GM18867 (cell line): ENCODE data around the gene TOB1.

Source experiments
- ATAC-seq: cut with Tn5 transposase; IDR thresholded peaks from one replicate; pipeline ENCODE4 v1.9.1; 2021; ENCODE audit warnings: mild to moderate bottlenecking, moderate library complexity; ENCODE audit not compliant: unreplicated experiment

The TOB1 gene

DNA sequence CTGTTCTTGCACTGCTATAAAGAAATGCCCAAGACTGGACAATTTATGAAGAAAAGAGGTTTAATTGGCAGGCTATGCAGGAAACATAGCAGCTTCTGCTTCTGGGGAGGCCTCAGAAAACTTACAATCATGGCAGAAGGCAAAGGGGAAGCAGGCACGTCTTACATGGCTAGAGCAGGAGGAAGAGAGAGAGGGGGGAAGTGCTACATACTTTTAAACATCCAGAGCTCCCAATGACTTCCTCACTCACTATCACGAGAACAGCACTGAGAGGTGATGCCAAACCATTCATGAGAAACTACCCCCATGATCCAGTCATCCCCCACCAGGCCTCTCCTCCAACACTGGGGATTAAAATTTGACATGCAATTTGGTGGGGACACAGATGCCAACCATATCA, 17.4 kb downstream of the TOB1 start:
- ATAC-seq = no peak

DNA sequence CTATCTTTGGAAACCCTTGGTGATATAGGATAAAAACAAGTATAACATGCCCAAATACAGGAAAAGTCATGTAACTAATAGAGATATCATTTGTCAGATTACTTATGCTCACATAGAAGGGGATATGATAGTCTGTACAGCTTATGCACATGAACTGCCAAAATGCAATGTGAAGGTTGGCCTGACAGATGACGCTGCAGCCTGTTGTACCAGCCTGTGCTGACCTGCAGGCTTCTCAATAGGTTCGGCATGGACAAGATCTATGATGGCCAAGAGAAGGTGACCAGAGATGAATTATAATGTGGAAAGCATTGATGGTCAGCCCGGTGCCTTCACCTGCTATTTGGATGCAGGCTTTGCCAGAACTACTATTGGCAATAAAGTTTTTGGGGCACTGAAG, 18.1 kb downstream of the TOB1 start:
- no peak for ATAC-seq

DNA sequence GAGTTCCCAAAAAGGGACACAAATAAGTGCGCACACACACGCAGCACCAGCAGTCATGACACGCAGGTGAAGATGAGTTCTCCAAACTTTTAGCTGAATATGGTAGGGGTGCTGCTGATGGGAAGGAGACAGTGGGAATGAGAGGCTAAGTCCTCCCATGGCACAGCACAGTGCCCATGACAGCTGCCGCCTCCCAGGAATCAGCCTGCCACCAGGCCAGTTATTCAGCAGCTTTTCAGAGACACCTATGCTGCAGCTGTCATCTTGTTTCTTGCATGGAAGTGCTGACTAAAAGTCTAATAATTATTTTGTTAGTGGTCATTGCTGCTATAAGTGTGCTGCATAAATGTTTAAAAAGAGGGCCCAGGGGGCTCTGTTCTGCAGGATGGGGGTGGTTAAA, 18.6 kb downstream of the TOB1 start:
- no peak for ATAC-seq

DNA sequence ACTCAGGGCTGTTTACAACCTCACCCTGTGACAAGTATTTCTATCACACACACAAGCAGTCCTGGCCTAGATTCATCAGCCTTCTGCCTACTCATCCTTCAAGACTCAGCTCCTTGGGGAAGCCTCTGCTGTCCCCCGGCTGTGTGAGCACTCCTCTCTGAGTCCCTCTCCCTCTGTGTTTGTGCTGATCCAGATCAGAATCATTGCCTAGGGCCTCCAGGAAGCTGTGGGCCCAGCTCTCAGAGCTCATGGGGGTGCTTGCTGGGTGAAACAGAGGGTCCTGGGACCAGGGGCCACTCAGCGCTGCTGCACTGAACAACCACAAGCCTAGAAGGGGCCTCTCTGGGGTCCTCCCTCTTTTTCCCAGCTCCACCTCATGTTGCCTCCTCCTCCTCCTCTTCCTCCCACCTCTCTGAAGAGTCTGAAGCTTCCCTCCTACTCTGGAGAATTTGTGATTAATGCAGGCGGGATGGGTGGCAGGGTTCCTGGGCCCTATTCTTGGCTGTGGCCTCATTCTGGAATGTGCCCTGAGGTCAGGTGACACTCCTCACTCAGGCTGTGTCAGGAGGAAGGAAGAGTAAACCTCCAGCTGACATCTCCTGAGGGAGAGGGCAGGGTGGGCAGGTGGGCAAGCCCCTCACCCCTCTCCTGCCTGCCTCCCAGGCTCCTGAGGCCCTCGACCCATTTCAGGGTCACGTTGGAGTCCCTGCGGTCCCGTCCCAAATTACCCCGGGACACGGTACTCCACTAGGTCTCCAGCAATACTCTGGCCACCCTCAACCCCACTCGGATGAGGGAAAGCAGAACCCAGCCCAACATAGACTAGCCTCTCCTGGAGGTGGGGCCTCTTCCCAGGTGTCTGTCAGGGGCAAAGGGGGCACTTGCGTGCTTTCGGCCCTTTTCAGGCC, 20.7 kb downstream of the TOB1 start:
- no peak for ATAC-seq

DNA sequence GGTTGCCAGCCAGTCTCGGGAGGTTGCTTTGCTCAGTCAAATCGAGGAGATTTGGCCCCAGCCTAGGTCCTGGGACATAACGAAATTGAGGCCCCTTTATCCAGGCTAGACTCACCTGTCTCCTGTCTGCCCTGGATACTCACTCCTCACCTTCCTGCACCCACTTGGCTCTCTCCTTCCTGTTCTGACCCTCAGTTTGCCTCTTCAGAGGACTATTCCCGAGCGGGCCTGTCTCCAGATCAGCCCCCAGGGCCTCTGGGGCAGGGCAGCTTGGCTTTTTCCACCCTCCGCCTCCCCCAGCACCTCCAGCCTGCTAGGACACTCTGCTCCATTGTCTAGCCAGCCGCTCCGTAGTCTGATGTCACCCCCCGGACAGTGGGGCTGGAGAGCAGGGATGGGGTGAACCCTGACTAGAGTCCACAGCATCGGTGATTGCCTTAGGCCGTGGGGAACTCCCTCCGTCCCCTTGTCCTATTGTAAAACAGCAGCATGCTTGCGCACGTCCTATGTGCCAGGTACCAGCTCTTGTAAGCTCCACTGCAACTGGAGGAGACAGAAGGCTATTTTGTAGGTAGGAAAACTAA, 21.9 kb downstream of the TOB1 start:
- ATAC-seq = no peak

DNA sequence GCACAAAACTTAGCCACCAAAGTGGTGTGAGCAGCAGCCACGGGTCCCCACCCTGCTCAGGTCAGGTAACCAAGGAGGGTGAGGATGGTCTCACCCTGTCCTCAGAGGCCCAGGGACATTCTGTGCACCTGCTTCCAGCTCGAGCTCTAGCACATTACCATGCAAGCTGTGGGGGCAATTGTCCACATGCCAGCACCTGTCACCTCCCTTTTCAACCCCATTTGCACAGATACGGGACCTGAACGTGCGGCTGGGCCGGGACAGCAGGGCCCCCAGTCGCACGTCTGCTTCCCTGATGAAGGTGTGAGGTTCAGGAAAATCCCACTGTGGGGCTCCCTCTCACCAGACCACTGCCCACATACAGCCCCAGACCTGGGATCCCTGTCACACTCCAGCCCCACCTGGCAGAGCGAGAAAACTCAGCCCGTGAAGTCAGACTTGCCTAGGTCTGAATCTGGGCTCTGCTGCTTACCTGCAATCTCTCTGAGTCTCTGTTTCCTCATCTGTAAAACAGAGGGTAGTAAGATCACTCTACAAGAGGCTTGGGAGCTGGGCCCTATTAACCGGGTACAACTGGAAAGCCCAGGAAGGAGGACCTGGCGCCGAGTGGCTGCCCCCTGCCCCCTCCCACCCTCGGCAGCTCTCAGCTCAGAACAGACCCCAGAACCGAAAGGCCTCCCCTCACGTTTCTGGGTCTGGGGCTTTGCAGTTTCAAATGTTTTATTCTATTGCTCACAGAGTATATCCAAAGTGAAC, 22.8 kb downstream of the TOB1 start:
- no peak for ATAC-seq

DNA sequence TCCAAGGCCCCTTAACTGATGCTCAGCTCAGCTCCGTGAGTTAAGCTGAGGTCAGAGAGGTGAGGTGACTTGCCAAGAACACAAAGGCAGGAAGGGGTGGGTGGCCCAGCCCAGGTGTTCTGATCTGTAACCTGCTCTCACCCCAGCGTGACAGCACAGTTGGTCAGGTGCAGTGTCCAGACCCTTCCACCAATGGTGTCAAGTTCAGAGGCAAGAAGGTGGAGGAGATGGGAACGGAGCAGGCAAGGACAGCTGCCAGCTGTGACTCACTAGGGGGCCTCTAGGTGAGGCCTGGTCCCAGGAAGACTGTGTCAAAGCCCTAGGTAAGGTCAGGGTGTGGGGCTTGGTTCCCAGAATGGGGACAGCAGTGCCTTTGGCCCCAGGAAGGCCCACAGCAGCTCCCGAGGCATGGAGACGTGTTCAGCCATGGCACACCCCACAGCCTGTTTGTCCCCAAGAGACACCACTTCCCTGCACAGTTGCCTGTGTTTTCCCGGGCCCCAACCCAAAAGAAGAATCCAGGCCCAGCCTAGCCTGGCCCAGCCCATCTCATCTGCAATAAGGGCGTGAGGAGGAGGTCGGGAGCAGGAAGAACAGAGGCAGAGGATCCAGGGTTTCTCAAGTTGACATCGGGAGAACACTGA, 23.5 kb downstream of the TOB1 start:
- ATAC-seq = no peak

DNA sequence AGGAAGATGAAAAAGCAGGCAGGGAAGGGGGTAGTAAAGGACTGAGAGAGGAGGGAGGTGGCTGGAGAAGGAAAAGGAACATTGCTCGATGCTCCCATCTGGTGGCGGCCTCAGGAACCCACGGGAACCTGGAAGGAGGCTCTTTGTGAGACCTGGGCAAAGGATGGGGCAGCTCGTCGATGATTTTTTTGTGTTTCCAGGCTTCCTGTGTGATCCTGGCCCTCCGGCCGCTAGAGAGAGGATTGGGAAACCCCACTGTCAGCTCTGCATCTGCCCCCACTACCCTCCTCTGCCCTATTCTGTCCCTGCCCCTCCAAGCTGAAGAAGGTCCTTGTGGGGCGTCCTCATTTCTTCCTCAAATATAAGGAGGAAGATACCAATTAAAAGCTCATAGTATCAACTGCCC, 24.2 kb downstream of the TOB1 start:
- ATAC-seq = no peak

DNA sequence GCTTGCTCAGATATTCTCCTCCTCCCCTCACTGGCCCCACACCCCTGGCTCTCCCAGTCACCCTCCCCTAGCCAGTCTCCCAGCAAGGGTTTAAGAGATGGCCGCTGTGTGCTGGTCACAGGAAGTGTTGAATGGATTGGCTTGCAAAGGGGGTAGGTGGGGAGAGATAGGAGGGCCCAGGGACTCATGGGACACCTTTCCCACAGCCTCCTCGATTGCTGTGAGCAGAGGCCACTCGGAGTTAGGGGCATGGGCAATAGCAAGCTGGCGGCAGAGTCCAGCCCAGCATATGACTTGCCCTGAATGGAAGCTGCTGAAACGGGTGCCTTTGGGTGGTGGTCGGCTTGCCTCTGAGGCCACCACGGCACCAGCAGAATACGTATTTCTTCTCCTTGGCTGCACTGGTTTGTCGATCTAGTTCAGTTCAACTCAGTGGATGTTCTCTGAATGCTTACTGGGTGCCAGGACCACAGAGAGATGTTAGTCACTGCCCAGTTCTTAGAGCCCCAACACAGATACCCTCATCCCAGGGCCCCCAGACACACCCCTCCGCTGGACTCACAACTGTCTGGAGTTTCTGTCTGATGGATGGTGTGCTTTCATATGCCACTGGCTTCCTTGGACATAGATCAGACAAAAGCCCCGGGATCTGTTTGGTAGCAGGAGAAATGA, 24.7 kb downstream of the TOB1 start:
- ATAC-seq = no peak

DNA sequence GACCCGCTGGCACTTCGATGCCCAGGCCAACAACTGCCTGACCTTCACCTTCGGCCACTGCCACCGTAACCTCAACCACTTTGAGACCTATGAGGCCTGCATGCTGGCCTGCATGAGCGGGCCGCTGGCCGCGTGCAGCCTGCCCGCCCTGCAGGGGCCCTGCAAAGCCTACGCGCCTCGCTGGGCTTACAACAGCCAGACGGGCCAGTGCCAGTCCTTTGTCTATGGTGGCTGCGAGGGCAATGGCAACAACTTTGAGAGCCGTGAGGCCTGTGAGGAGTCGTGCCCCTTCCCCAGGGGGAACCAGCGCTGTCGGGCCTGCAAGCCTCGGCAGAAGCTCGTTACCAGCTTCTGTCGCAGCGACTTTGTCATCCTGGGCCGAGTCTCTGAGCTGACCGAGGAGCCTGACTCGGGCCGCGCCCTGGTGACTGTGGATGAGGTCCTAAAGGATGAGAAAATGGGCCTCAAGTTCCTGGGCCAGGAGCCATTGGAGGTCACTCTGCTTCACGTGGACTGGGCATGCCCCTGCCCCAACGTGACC, 25.8 kb downstream of the TOB1 start:
- no peak for ATAC-seq

DNA sequence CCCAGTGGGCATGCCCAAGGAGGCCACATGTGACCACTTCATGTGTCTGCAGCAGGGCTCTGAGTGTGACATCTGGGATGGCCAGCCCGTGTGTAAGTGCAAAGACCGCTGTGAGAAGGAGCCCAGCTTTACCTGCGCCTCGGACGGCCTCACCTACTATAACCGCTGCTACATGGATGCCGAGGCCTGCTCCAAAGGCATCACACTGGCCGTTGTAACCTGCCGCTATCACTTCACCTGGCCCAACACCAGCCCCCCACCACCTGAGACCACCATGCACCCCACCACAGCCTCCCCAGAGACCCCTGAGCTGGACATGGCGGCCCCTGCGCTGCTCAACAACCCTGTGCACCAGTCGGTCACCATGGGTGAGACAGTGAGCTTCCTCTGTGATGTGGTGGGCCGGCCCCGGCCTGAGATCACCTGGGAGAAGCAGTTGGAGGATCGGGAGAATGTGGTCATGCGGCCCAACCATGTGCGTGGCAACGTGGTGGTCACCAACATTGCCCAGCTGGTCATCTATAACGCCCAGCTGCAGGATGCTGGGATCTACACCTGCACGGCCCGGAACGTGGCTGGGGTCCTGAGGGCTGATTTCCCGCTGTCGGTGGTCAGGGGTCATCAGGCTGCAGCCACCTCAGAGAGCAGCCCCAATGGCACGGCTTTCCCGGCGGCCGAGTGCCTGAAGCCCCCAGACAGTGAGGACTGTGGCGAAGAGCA, 26.4 kb downstream of the TOB1 start:
- no peak for ATAC-seq

DNA sequence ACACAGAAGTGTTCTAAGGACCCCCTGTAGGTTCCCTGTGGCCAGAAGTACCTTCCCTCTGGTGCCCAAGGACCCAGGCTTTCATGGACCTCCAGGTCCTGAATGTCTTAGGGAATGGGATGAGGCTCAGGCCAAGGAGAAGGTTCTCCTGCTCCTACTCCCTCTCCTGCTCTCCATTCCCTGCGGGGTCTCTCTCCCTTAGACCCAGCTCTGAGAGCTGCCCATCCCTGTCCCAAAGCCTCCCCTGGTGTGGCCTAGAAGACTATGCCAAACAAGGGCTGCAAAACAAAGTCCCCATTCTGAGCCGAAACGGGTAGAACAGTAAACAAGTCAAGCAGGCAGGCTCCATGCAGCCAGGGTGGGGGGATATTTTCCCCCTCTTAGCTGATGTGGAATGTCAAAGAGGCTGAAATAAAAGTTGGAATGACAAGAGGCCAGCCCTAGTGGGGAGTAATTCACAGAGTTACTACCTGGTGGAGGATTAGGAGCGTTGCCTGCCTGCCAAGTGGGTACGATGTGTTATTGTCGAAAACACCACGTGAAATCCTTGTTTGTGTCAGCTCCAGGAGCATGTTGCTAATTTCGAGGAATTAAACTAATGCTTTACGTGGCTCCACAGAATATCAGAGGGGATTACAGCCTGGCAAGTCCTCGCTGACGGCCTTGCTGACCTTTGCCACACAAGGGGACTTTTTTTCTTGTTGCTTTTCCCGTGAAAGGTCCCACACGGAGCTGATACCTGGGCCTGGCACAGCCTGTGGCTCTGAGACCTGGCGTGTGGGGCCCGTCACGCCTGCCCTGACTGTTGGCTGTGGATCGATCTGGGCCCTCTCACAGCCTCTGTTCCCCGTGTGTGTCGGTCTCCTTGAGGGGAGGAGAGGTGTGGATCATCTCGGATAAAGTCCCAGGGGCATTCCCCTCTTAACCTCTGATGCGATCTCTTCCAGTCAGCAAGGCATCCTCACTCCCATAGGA, 27.9 kb downstream of the TOB1 start:
- no peak for ATAC-seq

DNA sequence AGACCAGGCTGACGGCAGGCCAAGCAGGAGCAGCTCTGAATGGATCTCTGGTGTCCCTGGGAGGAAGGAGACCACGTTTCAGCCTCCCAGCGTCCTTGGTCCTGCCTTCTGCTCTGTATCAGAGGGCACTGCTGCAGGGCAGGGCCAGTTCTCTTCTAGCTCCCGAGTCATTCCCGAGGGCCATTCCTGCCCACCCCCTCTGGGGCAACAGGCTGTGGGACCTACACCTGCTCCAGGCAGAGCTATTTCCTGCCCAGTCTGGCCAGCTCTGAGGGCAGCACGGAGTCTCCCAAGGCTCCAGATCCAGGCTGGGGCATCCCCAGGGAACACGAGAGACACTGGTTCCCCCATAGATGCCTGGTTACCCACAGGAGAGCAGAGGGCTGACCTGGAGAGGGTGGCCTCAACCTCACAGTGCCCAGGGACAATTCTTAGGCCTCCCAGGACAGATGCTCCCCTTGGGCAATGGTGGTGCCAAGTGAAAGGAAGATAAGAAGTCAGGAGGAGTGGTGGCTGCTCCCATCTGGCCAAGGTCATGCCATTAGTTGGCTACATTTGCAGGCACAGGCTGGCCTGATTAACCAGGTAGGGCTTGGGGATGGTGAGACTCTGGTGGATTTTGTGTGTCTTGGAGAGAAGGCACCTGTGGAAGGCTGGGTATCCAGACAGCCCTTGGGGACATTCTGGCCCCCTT, 28.7 kb downstream of the TOB1 start:
- no peak for ATAC-seq

DNA sequence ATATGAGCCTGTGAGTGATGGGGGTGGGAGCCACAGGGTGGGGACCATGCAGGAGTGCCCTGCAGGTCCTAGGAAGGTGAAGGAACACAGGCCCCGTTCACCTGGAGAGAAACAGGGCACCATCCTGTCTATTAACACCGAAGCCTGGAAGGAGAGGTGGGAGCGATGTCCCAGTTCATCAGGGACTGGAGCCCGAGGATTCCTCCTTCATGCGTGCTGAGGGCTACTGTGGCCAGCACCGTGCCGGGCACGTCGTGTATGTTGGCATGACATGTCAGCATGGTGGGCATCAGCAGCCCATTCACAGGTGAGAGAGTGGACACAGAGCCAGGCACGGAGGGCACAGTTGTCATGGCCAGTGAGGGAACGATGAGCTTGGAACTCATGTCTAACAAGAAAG, 29.3 kb downstream of the TOB1 start:
- no peak for ATAC-seq

DNA sequence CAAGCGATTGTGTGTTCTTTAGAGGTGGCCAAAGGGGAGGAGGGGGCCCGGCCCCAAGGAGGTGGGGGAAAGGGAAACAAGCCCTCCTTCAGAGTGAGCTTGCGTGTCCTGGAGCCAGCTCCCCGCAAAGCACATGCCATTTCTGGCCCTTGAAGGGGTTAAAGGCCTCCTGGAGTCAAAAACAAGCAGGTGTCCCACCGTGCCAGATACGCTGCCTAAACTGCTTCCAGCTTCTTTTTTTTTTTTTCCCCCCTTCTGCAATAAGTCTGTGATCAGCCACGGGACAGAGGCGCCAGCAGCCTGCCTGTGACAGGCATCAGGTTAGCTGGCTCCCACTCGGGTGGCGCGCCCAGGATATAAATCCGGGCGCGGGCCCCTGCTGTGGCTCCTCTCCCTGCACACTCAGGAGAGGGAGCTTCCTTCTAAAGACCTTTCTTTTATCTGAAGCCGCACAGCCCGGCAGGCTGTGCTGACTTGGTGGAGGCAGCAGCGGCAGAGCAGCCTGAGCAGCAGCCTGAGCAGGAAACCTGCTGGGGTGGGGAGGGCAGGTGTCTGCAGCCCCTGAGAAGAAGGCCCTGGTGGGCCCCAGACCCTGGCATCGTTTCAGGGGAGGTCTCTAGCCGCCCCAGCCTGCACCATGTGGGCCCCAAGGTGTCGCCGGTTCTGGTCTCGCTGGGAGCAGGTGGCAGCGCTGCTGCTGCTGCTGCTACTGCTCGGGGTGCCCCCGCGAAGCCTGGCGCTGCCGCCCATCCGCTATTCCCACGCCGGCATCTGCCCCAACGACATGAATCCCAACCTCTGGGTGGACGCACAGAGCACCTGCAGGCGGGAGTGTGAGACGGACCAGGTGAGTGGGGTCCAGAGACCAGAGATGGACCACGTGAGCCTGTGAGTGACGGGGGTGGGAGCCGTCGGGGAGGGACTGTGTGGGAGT, 30.6 kb downstream of the TOB1 start, which contains the start of gene WFIKKN2:
WFIKKN2 (plus strand) TSS at position 286 of the 934 bp plus-strand sequence; CDS start at position 638, 352 bp downstream.
- no peak for ATAC-seq

DNA sequence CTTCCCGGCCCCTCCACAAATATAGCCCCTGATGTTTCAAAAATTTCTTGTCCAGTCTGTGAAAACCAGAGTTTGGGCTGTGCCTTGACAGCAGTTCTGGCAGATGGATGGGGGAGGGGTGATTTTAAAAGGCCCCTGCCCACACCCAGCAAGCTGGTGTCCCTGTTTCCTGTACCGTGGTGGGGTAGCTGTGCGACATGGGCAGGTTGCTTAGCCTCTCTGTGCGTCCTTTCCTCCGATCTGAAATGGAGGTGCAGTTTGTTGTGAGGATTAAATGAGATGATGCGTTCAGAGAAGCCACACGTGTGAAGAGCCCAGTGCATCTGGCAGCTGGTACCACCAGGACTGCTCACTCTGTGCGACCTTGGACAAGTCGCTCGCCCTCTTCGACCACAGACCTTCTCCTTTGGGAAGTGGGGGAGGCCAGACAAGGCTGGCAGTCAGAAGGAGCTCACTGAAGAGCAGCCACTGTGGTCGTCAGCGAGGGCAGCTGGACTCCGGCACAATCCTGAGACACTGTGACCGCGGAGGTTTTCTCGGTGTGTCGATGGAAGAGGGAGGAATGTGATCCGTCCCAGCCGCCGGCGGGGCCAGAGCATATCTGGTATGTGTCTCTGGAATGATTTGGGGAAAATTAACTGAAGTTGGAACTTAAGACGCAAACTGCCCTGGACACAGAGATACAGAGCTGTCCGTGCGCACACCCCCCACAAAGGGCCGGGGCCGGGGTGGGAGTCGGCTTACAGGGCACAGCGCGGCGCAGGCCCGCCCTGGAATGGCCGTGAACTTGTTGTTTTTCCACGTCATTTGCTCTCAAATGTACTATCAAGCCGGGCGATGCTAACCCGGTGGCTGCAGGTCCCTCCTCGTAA, 31.5 kb downstream of the TOB1 start:
- no peak for ATAC-seq
